SKM-1 treated with dmso at 0.1 percent for 144 hours (cell line): ENCODE measurements around the gene MTHFSD.
A peak's percentile ranks its signal among the peaks of the same experiment; 100 is the strongest.

Source experiments
- DNase-seq: peaks from one replicate; lab custom pipeline; 2025; ENCODE audit not compliant: unreplicated experiment; lab: John Stamatoyannopoulos, UW

The MTHFSD gene

GRCh38 chr16:86530251-86531190 is 24.5 kb downstream of the MTHFSD start:
- DNase-seq, result no peak

- DNase-seq, result no peak
Observed at GRCh38 chr16:86529160-86529559, 25.9 kb downstream of the MTHFSD start.

- DNase-seq, result no peak
Observed at GRCh38 chr16:86528061-86528929, 26.7 kb downstream of the MTHFSD start.

GRCh38 chr16:86527366-86527765 is 27.7 kb downstream of the MTHFSD start:
- no peak for DNase-seq

- no peak for DNase-seq
Observed at GRCh38 chr16:86525696-86526095, 29.3 kb downstream of the MTHFSD start.

GRCh38 chr16:86524029-86524428 is 31.0 kb downstream of the MTHFSD start:
- no peak for DNase-seq

GRCh38 chr16:86523166-86523740 is 31.8 kb downstream of the MTHFSD start:
- DNase-seq, result no peak

GRCh38 chr16:86522634-86523033 is 32.4 kb downstream of the MTHFSD start:
- DNase-seq, result no peak

GRCh38 chr16:86521236-86522197 is 33.5 kb downstream of the MTHFSD start:
- no peak for DNase-seq

- no peak for DNase-seq
Observed at GRCh38 chr16:86520317-86521210, 34.5 kb downstream of the MTHFSD start.

- DNase-seq, result peak; percentile 36
Observed at GRCh38 chr16:86519649-86520316, 35.3 kb downstream of the MTHFSD start.

- no peak for DNase-seq
Observed at GRCh38 chr16:86519007-86519648, 35.9 kb downstream of the MTHFSD start.

GRCh38 chr16:86517652-86518258 is 37.3 kb downstream of the MTHFSD start:
- peak; percentile 14 for DNase-seq

GRCh38 chr16:86517033-86517432 is 38.0 kb downstream of the MTHFSD start:
- DNase-seq, result no peak

GRCh38 chr16:86516623-86517003 is 38.4 kb downstream of the MTHFSD start:
- no peak for DNase-seq

GRCh38 chr16:86515777-86516622 is 39.0 kb downstream of the MTHFSD start:
- DNase-seq, result no peak

- no peak for DNase-seq
Observed at GRCh38 chr16:86515413-86515776, 39.6 kb downstream of the MTHFSD start.
